K562 (cell line): ENCODE data around the gene HOXC10. TPM values are rescaled to one million over a fixed set of nuclear protein-coding genes. Genes with fewer than 3 reads are reported as not detected.

ENCODE experiments used
- ATF1 ChIP-seq, 2 experiments: fragments of 450-650 bp in 1 of 2; IDR thresholded peaks; 2 replicates each; pipeline ENCODE4 v1.6.1; 2016; ENCODE audit warnings: missing compliant biosample characterization in 1 of 2, missing genetic modification characterization in 1 of 2
- ELK3 ChIP-seq: fragments of 450-650 bp; formaldehyde crosslinking; IDR thresholded peaks from 2 replicates; pipeline ENCODE4 v1.4.0; 2020; ENCODE audit warnings: mild to moderate bottlenecking
- GMEB1 ChIP-seq: fragments of 250-450 bp; sonication (Bioruptor Pico); IDR thresholded peaks from 2 replicates; pipeline ENCODE4 v1.4.0; 2020; ENCODE audit warnings: mild to moderate bottlenecking
- ILF3 ChIP-seq: fragments of 450-650 bp; IDR thresholded peaks from 2 replicates; pipeline ENCODE4 v1.6.1; 2018; ENCODE audit warnings: antibody characterized with exemption, mild to moderate bottlenecking, moderate library complexity, borderline replicate concordance
- KDM5B ChIP-seq: fragments of 200-600 bp; sonication (generic); IDR thresholded peaks from 2 replicates; pipeline ENCODE4 v1.6.1; 2012; ENCODE audit warnings: low read depth, mild to moderate bottlenecking, moderate library complexity, low read length, control low read depth, inconsistent platforms; ENCODE audit not compliant: insufficient replicate concordance
- KLF1 ChIP-seq: fragments of 450-650 bp; IDR thresholded peaks from 2 replicates; pipeline ENCODE4 v1.6.1; 2016; ENCODE audit warnings: missing genetic modification characterization, missing compliant biosample characterization
- MCM7 ChIP-seq, 2 experiments: fragments of 450-650 bp; IDR thresholded peaks; 2 replicates each; pipeline ENCODE4 v1.6.1; 2016 to 2018
- SRSF3 ChIP-seq: fragments of 200-400 bp; formaldehyde crosslinking; IDR thresholded peaks from 2 replicates; pipeline ENCODE4 v1.6.1; 2016; ENCODE audit warnings: mild to moderate bottlenecking, low read length, moderate library complexity; ENCODE audit not compliant: insufficient read depth
- TAF9B ChIP-seq: fragments of 450-650 bp; IDR thresholded peaks from 2 replicates; pipeline ENCODE4 v1.6.1; 2018; ENCODE audit warnings: mild to moderate bottlenecking; ENCODE audit not compliant: partially characterized antibody
- USF2 ChIP-seq: sonication (generic); formaldehyde crosslinking; IDR thresholded peaks from 2 replicates; pipeline ENCODE4 v1.5.0; 2020; ENCODE audit warnings: missing genetic modification reagents
- ZNF121 ChIP-seq: sonication (generic); formaldehyde crosslinking; conservative IDR thresholded peaks from 2 replicates; pipeline ENCODE4 v1.8.0; 2022; ENCODE audit warnings: missing genetic modification reagents
- ZNF224 ChIP-seq: sonication (generic); formaldehyde crosslinking; IDR thresholded peaks from 2 replicates; pipeline ENCODE4 v1.8.0; 2022; ENCODE audit warnings: mild to moderate bottlenecking, missing genetic modification reagents
- ZNF318 ChIP-seq, 2 experiments: fragments of 450-650 bp; IDR thresholded peaks; 2 replicates each; pipeline ENCODE4 v1.6.1; 2016; ENCODE audit warnings: mild to moderate bottlenecking in 2 of 2, borderline replicate concordance in 1 of 2, low read depth in 1 of 2, moderate library complexity in 1 of 2
- ZNF655 ChIP-seq: fragments of 250-450 bp; sonication (Bioruptor Pico); IDR thresholded peaks from 2 replicates; pipeline ENCODE4 v1.5.0; 2021
- polyA plus RNA-seq, 8 experiments: library from polyadenylated mRNA; depleted of rRNA in 4 of 8; stranded (reverse) in 5 of 8; unstranded in 3 of 8; fragments of >200 nt; fragmentation: Nextera tagmentation in 2 of 8; fragmentation: Illumina TruSeq in 1 of 8; extraction: Ambion mirVana in 2 of 8; extraction: Trizol in 1 of 8; gene quantifications; 2 replicates each; pipeline versions ENCODE4 v1.2.1 to v1.2.3, GENCODE V29; 2011 to 2014; ENCODE audit warnings: inconsistent platforms in 1 of 8, missing spikeins in 1 of 8
- total RNA-seq, 7 experiments: library from RNA; depleted of rRNA in 6 of 7; stranded (reverse); fragments of >200 nt in 6 of 7; fragmentation: Illumina TruSeq in 2 of 7; extraction: Trizol in 2 of 7; gene quantifications; 2 replicates each; pipeline versions ENCODE4 v1.2.1 to v1.2.3, GENCODE V29; 2011 to 2021; ENCODE audit warnings: low replicate concordance in 1 of 7

The HOXC10 gene
- total and polyA plus RNA-seq, 9 of the 15 experiments (the other 6 are each of a cell fraction or from before 2014, with no cell fraction given): 0.13 to 0.77 (median 0.35) TPM; not detected in 2

GRCh38 chr12:53999559-54000115 lies 14.7 kb downstream of the HOXC10 start (continued):
- 0 out of 2 replicates have a peak, but pooled peaks have one; percentile 17 for TF ChIP-seq GMEB1 (CRISPR knock-in tag)
- TF ChIP-seq TAF9B: peak; percentile 70
- no peak for TF ChIP-seq MCM7 (IDR thresholded peaks at IDR 0.05)
- TF ChIP-seq USF2 (CRISPR knock-in tag): peak; percentile 94
- TF ChIP-seq ILF3: no peak
- TF ChIP-seq ATF1 (CRISPR knock-in tag; IDR thresholded peaks at IDR 0.05): no peak
- peak; percentile 92 for TF ChIP-seq ATF1 (tag; IDR thresholded peaks at IDR 0.05)
- TF ChIP-seq KLF1 (tag): no peak
- no peak for TF ChIP-seq ZNF318 (IDR thresholded peaks at IDR 0.05; ENCODE audit: borderline replicate concordance in 1 of 2, low read depth in 1 of 2)
- peak; percentile 0 for TF ChIP-seq KDM5B
- TF ChIP-seq ZNF224 (CRISPR knock-in tag): no peak
- no peak for TF ChIP-seq ELK3 (CRISPR knock-in tag)
- 0 out of 2 replicates have a peak, but pooled peaks have one; percentile 51 for TF ChIP-seq SRSF3
- no peak for TF ChIP-seq ZNF655 (CRISPR knock-in tag)
- TF ChIP-seq ZNF121 (CRISPR knock-in tag): no peak
